ENCODE results near the gene PCBP3. TPM values are rescaled to one million over a fixed set of nuclear protein-coding genes. Genes with fewer than 3 reads are reported as not detected.

Gene PCBP3
- total and polyA plus RNA-seq, 10 of the 15 experiments (the other 5 are each of a cell fraction or from before 2014, with no cell fraction given) = 0.09 to 1.3 (median 0.46) TPM; not detected in 3

GRCh38 chr21:45990741-45991605, 347.4 kb downstream of the PCBP3 start:
- Histone ChIP-seq H3K9ac (ENCODE audit: control insufficient read depth, insufficient read depth, low read length) (no peak overlapping the region), H3K4me2 (ENCODE audit: control insufficient read depth, insufficient read depth) (no peak overlapping the region), H3K27ac (ENCODE audit: control insufficient read depth, insufficient read depth) (no peak overlapping the region), H3K4me1 (ENCODE audit: control insufficient read depth, insufficient read depth, low read length) (no peaks in the 10 kb centered on the region), H3K9me3 (replicated peaks; ENCODE audit: control insufficient read depth, insufficient read depth, low read length) (no peaks in the 10 kb centered on the region), H4K20me1 (ENCODE audit: control insufficient read depth, insufficient read depth) (no peaks in the 10 kb centered on the region), H3K79me2 (ENCODE audit: control insufficient read depth, insufficient read depth, low read length) (no peaks in the 10 kb centered on the region), H3K27me3 (replicated peaks in 1 of 2; ENCODE audit: control insufficient read depth in 2 of 2, insufficient read depth in 2 of 2, low read length in 1 of 2) (no peaks in the 10 kb centered on the region), H3K4me3 (no peak overlapping the region), H3K36me3 (ENCODE audit: control insufficient read depth in 2 of 2, insufficient read depth in 2 of 2, low read length in 1 of 2) (no peaks in the 10 kb centered on the region), H2AFZ (ENCODE audit: control insufficient read depth, low read depth, low read length) (no peak overlapping the region)
- FAIRE-seq (no peak), ATAC-seq (no peak), DNase-seq (ENCODE audit: low read depth, low spot score) (no peak)
- RAD21 ChIA-PET (ENCODE audit: unreplicated experiment) = no interaction called here
- BruUV-seq (replicated peaks) = no TSS peak
- POLR2A ChIA-PET = no interaction called here
- SMC1A ChIA-PET (ENCODE audit: uncharacterized antibody, unreplicated experiment) = interaction anchor here (0.8 kb wide), 1 partner anchor 37 kb away, joined by 3 read pairs; no protein-coding TSS in a partner anchor
- intact Hi-C loops (cut with micrococcal nuclease; ENCODE audit: unreplicated experiment) = no loop called here
- WGBS (ENCODE audit: insufficient coverage, insufficient replicate concordance, low lambda C conversion rate, missing lambda C conversion rate) = 61% methylated on average over 40 of the region's 45 CpGs
- in situ Hi-C loops (cut with MboI) = no loop called here
- CTCF ChIA-PET = no interaction called here
- TF ChIP-seq SUPT20H (IDR thresholded peaks at IDR 0.05; ENCODE audit: borderline replicate concordance, control insufficient read depth, low read depth, low read length) (no peak), RCOR1 (conservative IDR thresholded peaks at IDR 0.05; ENCODE audit: low read depth, low read length) (no peak), CHD1 (IDR thresholded peaks at IDR 0.05; ENCODE audit: low read depth, low read length) (no peak), YBX1 (IDR thresholded peaks at IDR 0.05) (no peak), KLF5 (IDR thresholded peaks at IDR 0.05; ENCODE audit: partially characterized antibody) (no peak), ZBTB33 (IDR thresholded peaks at IDR 0.05) (no peak), ZBTB4 (CRISPR knock-in tag; IDR thresholded peaks at IDR 0.05) (no peak), STAT3 (IDR thresholded peaks at IDR 0.05; ENCODE audit: low read depth, low read length) (no peak), KDM1A (IDR thresholded peaks at IDR 0.05; ENCODE audit: borderline replicate concordance) (no peak), SIN3A (IDR thresholded peaks at IDR 0.05; ENCODE audit: low read depth, low read length) (no peak), SP1 (IDR thresholded peaks at IDR 0.05; ENCODE audit: low read depth, low read length) (no peak), POU2F2 (IDR thresholded peaks at IDR 0.05; ENCODE audit: borderline replicate concordance, low read depth, low read length) (no peak), PML (IDR thresholded peaks at IDR 0.05; ENCODE audit: low read length) (no peak), ZNF274 (IDR thresholded peaks at IDR 0.05; ENCODE audit: insufficient read depth, insufficient read length) (no peak), HDGF (IDR thresholded peaks at IDR 0.05) (no peak), RAD21 (IDR thresholded peaks at IDR 0.05; ENCODE audit: insufficient read depth, low read depth, low read length) (no peak), E2F4 (IDR thresholded peaks at IDR 0.05; ENCODE audit: low read depth, low read length) (no peak), ZNF622 (IDR thresholded peaks at IDR 0.05) (no peak)
- TF ChIP-seq, protein P1, sequence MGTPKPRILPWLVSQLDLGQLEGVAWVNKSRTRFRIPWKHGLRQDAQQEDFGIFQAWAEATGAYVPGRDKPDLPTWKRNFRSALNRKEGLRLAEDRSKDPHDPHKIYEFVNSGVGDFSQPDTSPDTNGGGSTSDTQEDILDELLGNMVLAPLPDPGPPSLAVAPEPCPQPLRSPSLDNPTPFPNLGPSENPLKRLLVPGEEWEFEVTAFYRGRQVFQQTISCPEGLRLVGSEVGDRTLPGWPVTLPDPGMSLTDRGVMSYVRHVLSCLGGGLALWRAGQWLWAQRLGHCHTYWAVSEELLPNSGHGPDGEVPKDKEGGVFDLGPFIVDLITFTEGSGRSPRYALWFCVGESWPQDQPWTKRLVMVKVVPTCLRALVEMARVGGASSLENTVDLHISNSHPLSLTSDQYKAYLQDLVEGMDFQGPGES (IDR thresholded peaks at IDR 0.05) = no peak

Measured in GM12878 (cell line).